Measurements from ENCODE around the gene ZNRF2. TPM values are rescaled to one million over a fixed set of nuclear protein-coding genes. Genes with fewer than 3 reads are reported as not detected.

Gene ZNRF2
- total and polyA plus RNA-seq, 2 donors (not counting 3 experiments of a cell fraction or from before 2014, with no cell fraction given) = 1.4 to 5.9 TPM

DNA sequence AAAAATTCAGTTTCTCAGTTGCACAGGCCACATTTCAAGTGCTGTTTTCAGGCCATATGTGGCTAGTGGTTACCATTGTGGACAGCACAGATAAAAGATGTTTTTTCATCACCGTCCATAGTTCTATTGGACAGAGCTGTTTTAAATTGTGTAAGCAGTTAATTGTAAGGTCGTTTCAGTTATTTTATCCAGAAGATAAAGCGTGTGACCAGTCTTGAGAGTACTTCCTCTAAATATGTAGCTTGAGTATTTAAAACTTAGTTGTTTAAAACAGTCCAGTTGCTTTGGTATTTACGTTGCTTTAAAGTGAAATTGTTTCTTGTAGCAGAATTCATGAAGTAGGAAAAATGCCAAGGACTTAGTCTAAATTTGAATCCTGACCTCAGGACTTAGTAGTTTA lies 66.9 kb downstream of the ZNRF2 start:
- FAIRE-seq = no peak
- H3K4me1 ChIP-seq (ENCODE audit: control insufficient read depth, extremely low read depth, insufficient read depth, low read length) = peaks cover 11% of the 10 kb centered on the region
- intact Hi-C loops (cut with micrococcal nuclease) (no loop called here), dilution Hi-C loops (cut with MboI; ENCODE audit: extremely low pct_ligation_motif_present, low sequenced_read_pairs) (no loop called here)
- H3K27me3 ChIP-seq (ENCODE audit: control insufficient read depth in 2 of 2, insufficient read depth in 2 of 2, low read length in 2 of 2) = no peaks in the 10 kb centered on the region
- no peak overlapping the region for H3K4me3 ChIP-seq (replicated peaks in 1 of 3; ENCODE audit: insufficient read depth in 1 of 3, low read depth in 1 of 3, low read length in 3 of 3)
- no peaks in the 10 kb centered on the region for H4K20me1 ChIP-seq (replicated peaks; ENCODE audit: control insufficient read depth, extremely low read depth, insufficient read depth, low read length)
- no peaks in the 10 kb centered on the region for H3K9me3 ChIP-seq (replicated peaks; ENCODE audit: control insufficient read depth, insufficient read depth, low read length)
- no peak for DNase-seq (ENCODE audit: low read depth, low spot score)
- no TSS peak for BruUV-seq (replicated peaks)
- H3K9me1 ChIP-seq (replicated peaks; ENCODE audit: control insufficient read depth, extremely low read depth, insufficient read depth, low read length) = no peaks in the 10 kb centered on the region
- TF ChIP-seq, protein P1, sequence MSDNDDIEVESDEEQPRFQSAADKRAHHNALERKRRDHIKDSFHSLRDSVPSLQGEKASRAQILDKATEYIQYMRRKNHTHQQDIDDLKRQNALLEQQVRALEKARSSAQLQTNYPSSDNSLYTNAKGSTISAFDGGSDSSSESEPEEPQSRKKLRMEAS (IDR thresholded peaks at IDR 0.05; ENCODE audit: insufficient read depth, insufficient read length) = no peak
- TF ChIP-seq JUN (IDR thresholded peaks at IDR 0.05; ENCODE audit: borderline replicate concordance, insufficient read depth, insufficient read length, low read depth) (no peak), FOS (IDR thresholded peaks at IDR 0.05; ENCODE audit: borderline replicate concordance, insufficient read depth, low read length) (no peak), POLR2AphosphoS5 (IDR thresholded peaks at IDR 0.05; ENCODE audit: insufficient read depth, low read depth, low read length) (no peak), POLR2A (IDR thresholded peaks at IDR 0.05; ENCODE audit: low read depth, low read length) (no peak), GATA2 (IDR thresholded peaks at IDR 0.05; ENCODE audit: insufficient read depth, insufficient read length, low read depth, low read length) (no peak), EZH2 (IDR thresholded peaks at IDR 0.05; ENCODE audit: borderline replicate concordance, low read depth, low read length, severe bottlenecking) (no peak), MYC (IDR thresholded peaks at IDR 0.05; ENCODE audit: low read depth, low read length) (no peak)
- TF ChIP-seq, protein P2, sequence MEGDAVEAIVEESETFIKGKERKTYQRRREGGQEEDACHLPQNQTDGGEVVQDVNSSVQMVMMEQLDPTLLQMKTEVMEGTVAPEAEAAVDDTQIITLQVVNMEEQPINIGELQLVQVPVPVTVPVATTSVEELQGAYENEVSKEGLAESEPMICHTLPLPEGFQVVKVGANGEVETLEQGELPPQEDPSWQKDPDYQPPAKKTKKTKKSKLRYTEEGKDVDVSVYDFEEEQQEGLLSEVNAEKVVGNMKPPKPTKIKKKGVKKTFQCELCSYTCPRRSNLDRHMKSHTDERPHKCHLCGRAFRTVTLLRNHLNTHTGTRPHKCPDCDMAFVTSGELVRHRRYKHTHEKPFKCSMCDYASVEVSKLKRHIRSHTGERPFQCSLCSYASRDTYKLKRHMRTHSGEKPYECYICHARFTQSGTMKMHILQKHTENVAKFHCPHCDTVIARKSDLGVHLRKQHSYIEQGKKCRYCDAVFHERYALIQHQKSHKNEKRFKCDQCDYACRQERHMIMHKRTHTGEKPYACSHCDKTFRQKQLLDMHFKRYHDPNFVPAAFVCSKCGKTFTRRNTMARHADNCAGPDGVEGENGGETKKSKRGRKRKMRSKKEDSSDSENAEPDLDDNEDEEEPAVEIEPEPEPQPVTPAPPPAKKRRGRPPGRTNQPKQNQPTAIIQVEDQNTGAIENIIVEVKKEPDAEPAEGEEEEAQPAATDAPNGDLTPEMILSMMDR (IDR thresholded peaks at IDR 0.05; ENCODE audit: extremely low read depth in 1 of 2, insufficient read depth in 1 of 2, low read depth in 1 of 2, low read length in 2 of 2) = no peak
- H3K9ac ChIP-seq (replicated peaks; ENCODE audit: extremely low read depth, insufficient read depth, low read length) = no peak overlapping the region
- H3K4me2 ChIP-seq (ENCODE audit: insufficient read depth, low read length) = no peak overlapping the region
- ChIA-PET POLR2A (no interaction called here), CTCF (interaction anchor here (0.6 kb wide), 1 partner anchor 8 kb away, joined by 3 read pairs; no protein-coding TSS in a partner anchor)
- H2AFZ ChIP-seq (ENCODE audit: low read depth, low read length) = no peak overlapping the region
- no peaks in the 10 kb centered on the region for H3K79me2 ChIP-seq (ENCODE audit: control insufficient read depth, insufficient read depth, low read length)
- no peaks in the 10 kb centered on the region for H3K36me3 ChIP-seq (ENCODE audit: control insufficient read depth in 2 of 2, extremely low read depth in 1 of 2, insufficient read depth in 2 of 2, low read length in 2 of 2)
- H3K27ac ChIP-seq (ENCODE audit: insufficient read depth, low read depth, low read length) = no peak overlapping the region

All from endothelial cell of umbilical vein (primary cell).